ENCODE measurements around the gene NDUFS2. TPM values are rescaled to one million over a fixed set of nuclear protein-coding genes. Genes with fewer than 3 reads are reported as not detected.
A peak's percentile ranks its signal among the peaks of the same experiment; 100 is the strongest.

NDUFS2 gene
- total RNA-seq, 1 experiment from 2014 or later = 123 TPM

DNA sequence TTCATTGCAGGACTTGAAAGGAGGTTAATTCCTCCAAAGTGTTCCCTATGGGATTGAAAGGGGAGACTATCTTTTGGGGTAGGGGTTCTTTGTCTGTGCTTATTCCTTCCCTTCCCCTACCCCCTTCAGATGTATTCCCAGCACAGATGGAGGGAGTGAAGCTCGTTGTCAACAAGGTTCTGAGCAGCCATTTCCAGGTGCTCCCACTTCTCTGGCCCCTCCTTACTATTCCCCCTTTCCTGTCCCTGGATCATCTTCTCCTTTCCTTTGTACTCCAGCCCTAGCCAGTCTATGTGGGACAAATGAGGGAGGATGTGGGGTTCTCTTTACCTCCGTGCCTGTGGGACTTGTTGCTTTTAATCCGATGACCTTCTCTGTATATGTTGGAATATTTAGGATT, 24.6 kb downstream of the NDUFS2 start:
- Histone ChIP-seq H3K27me3 (replicated peaks; ENCODE audit: insufficient read depth, low read depth, low read length, poor library complexity) (no peaks in the 10 kb centered on the region), H3K4me3 (ENCODE audit: low read depth, low read length, poor library complexity, severe bottlenecking) (peak overlapping the region; percentile 78), H3K4me1 (ENCODE audit: insufficient read depth, low read length, poor library complexity, severe bottlenecking) (peaks cover 18% of the 10 kb centered on the region), H3K9me3 (ENCODE audit: low read depth, low read length, poor library complexity, severe bottlenecking) (no peaks in the 10 kb centered on the region), H3K36me3 (ENCODE audit: insufficient read depth, low read length, poor library complexity, severe bottlenecking) (peaks cover 16% of the 10 kb centered on the region), H3K27ac (ENCODE audit: low read depth, low read length, poor library complexity, severe bottlenecking) (peak overlapping the region; percentile 68)
- no TSS peak for BruUV-seq (replicated peaks)
- POLR2A ChIA-PET (ENCODE audit: low non-redundant PET) = no interaction called here
- CTCF ChIA-PET = no interaction called here
- DNase-seq (ENCODE audit: low spot score) = no peak
- no peak for TF ChIP-seq EZH2 (IDR thresholded peaks at IDR 0.05; ENCODE audit: borderline replicate concordance, low read depth, low read length, poor library complexity, severe bottlenecking)
- TF ChIP-seq, protein P1, sequence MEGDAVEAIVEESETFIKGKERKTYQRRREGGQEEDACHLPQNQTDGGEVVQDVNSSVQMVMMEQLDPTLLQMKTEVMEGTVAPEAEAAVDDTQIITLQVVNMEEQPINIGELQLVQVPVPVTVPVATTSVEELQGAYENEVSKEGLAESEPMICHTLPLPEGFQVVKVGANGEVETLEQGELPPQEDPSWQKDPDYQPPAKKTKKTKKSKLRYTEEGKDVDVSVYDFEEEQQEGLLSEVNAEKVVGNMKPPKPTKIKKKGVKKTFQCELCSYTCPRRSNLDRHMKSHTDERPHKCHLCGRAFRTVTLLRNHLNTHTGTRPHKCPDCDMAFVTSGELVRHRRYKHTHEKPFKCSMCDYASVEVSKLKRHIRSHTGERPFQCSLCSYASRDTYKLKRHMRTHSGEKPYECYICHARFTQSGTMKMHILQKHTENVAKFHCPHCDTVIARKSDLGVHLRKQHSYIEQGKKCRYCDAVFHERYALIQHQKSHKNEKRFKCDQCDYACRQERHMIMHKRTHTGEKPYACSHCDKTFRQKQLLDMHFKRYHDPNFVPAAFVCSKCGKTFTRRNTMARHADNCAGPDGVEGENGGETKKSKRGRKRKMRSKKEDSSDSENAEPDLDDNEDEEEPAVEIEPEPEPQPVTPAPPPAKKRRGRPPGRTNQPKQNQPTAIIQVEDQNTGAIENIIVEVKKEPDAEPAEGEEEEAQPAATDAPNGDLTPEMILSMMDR (conservative IDR thresholded peaks at IDR 0.05; ENCODE audit: low read depth, low read length) = no peak
- intact Hi-C loops (cut with micrococcal nuclease; ENCODE audit: unreplicated experiment) = loop anchor here (1.0 to 5.0 kb wide), 2 partner anchors 65 to 156 kb away; no protein-coding TSS in a partner anchor

GRCh38 chr1:161227196-161227871, 25.2 kb downstream of the NDUFS2 start:
- Histone ChIP-seq H3K27ac (ENCODE audit: low read depth, low read length, poor library complexity, severe bottlenecking) (peak overlapping the region; percentile 68), H3K9me3 (ENCODE audit: low read depth, low read length, poor library complexity, severe bottlenecking) (no peaks in the 10 kb centered on the region), H3K4me1 (ENCODE audit: insufficient read depth, low read length, poor library complexity, severe bottlenecking) (peaks cover 18% of the 10 kb centered on the region), H3K27me3 (replicated peaks; ENCODE audit: insufficient read depth, low read depth, low read length, poor library complexity) (no peaks in the 10 kb centered on the region), H3K4me3 (ENCODE audit: low read depth, low read length, poor library complexity, severe bottlenecking) (peak overlapping the region; percentile 78), H3K36me3 (ENCODE audit: insufficient read depth, low read length, poor library complexity, severe bottlenecking) (peaks cover 16% of the 10 kb centered on the region)
- TF ChIP-seq, protein P1 (conservative IDR thresholded peaks at IDR 0.05; ENCODE audit: low read depth, low read length) = peak; percentile 88
- TF ChIP-seq EZH2 (IDR thresholded peaks at IDR 0.05; ENCODE audit: borderline replicate concordance, low read depth, low read length, poor library complexity, severe bottlenecking) = no peak
- DNase-seq (ENCODE audit: low spot score) = peak; percentile 83
- ChIA-PET POLR2A (ENCODE audit: low non-redundant PET) (no interaction called here), CTCF (no interaction called here)
- intact Hi-C loops (cut with micrococcal nuclease; ENCODE audit: unreplicated experiment) = loop anchor here (1.0 to 5.0 kb wide), 2 partner anchors 64 to 155 kb away; no protein-coding TSS in a partner anchor
- BruUV-seq (replicated peaks) = no TSS peak

GRCh38 chr1:161228032-161228431, 25.9 kb downstream of the NDUFS2 start:
- POLR2A ChIA-PET (ENCODE audit: low non-redundant PET) = no interaction called here
- BruUV-seq (replicated peaks) = no TSS peak
- H3K36me3 ChIP-seq (ENCODE audit: insufficient read depth, low read length, poor library complexity, severe bottlenecking) = peaks cover 16% of the 10 kb centered on the region
- CTCF ChIA-PET = no interaction called here
- H3K4me3 ChIP-seq (ENCODE audit: low read depth, low read length, poor library complexity, severe bottlenecking) = no peak overlapping the region
- TF ChIP-seq, protein P1 (conservative IDR thresholded peaks at IDR 0.05; ENCODE audit: low read depth, low read length) = no peak
- no peak for TF ChIP-seq EZH2 (IDR thresholded peaks at IDR 0.05; ENCODE audit: borderline replicate concordance, low read depth, low read length, poor library complexity, severe bottlenecking)
- H3K9me3 ChIP-seq (ENCODE audit: low read depth, low read length, poor library complexity, severe bottlenecking) = no peaks in the 10 kb centered on the region
- H3K4me1 ChIP-seq (ENCODE audit: insufficient read depth, low read length, poor library complexity, severe bottlenecking) = peaks cover 18% of the 10 kb centered on the region
- H3K27me3 ChIP-seq (replicated peaks; ENCODE audit: insufficient read depth, low read depth, low read length, poor library complexity) = no peaks in the 10 kb centered on the region
- DNase-seq (ENCODE audit: low spot score) = no peak
- no peak overlapping the region for H3K27ac ChIP-seq (ENCODE audit: low read depth, low read length, poor library complexity, severe bottlenecking)
- intact Hi-C loops (cut with micrococcal nuclease; ENCODE audit: unreplicated experiment) = loop anchor here (5.0 kb wide), 1 partner anchor 154 kb away; no protein-coding TSS in a partner anchor

Measured in A673 (cell line).